Skeletal muscle cell (primary cell): ENCODE measurements around the gene HYOU1.
"Not testable (repeated sequence)": the region's sequence is repeated elsewhere in the genome, so short reads cannot be mapped to it uniquely, and the experiment has no call there.

Source experiments
- DNase-seq: peaks from one replicate; pipeline ENCODE4 v3.0.0-alpha.2; 2010; ENCODE audit warnings: low read depth
- H3K4me3 ChIP-seq: 2 replicates; pipeline ENCODE4 v1.5.1; 2011; ENCODE audit warnings: low read depth, mild to moderate bottlenecking, control low read depth, low read length, moderate library complexity

The HYOU1 gene

DNA sequence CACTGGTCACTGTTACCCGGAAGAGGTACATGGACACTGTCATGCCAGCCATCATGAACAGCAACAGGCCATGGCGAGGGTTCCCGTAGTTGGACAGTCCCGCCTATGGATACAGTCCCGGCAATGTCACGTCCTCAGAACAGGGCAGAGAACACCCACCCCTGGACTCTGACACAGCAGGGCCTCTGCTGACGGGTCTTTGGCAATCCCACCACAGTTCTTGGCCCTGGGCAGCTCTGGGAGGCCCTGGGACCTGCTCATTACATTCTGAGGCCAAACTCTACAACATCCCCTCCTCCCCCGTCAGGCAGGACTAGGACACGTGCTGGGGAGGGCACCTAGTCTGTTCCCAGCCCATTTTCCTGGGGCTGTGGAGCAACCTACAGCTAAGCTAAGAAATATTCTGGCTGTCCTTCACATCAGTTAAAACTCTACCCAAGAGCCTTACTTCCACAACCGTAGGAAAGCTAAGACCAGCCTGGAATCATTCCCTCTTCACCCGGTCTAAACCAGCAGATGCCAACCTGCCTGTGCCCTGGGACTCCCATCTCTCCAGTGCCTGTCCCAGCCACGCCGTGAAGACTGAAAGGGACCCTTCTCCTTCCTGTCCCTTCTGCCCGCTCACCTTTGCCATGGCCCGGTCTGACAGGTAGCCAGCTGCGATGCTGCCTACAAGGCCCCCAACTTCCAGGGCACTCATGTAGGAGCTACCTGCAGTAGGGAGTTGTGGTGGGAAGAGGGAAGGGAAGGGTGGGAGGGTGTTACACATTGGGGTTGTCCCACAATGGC is 30.8 kb downstream of the HYOU1 start:
- no peak overlapping the region for H3K4me3 ChIP-seq

GRCh38 chr11:119025541-119025940 is 31.5 kb downstream of the HYOU1 start:
- DNase-seq: no peak
- H3K4me3 ChIP-seq: no peak overlapping the region

More for the DNA sequence above, 30.8 kb downstream of the HYOU1 start:
- no peak for DNase-seq

- no peak for DNase-seq
These were observed 31.9 kb downstream of the HYOU1 start for GRCh38 chr11:119025099-119025473.

DNA sequence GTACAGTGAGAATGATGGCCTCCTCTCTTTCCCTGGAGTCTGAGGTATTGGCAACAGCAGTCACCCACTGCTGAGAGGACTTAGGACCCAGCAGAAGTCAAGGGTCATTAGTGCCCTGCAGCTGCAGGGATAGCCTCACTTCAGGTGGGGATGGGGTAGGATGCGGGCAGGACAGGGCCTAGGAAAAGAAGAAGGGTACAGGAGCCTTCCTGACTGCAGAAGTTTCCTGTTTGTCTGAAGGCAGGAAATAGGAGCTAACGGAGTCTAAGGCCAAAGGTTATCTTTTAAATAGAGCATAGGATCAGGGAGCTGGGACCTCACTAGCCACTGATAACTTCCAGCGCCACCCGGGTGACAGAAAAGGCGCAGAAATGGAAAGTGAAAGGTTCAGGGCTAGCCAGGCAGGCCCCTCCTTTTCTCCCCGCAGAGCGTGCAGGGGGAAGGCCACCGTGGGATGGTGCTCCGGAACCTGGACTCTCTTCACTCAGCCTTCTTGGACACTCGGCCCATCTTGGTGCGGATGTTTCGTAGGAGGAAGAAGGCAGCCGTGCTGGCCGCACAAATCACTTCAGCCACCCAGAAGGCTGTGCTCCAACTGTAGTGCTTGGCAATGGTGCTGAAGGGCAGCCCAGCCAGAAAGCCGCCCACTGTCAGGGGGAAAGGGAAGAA is 32.4 kb downstream of the HYOU1 start:
- no peak for DNase-seq
- no peak overlapping the region for H3K4me3 ChIP-seq

More at GRCh38 chr11:119025099-119025473, 31.9 kb downstream of the HYOU1 start:
- H3K4me3 ChIP-seq: no peak overlapping the region

DNA sequence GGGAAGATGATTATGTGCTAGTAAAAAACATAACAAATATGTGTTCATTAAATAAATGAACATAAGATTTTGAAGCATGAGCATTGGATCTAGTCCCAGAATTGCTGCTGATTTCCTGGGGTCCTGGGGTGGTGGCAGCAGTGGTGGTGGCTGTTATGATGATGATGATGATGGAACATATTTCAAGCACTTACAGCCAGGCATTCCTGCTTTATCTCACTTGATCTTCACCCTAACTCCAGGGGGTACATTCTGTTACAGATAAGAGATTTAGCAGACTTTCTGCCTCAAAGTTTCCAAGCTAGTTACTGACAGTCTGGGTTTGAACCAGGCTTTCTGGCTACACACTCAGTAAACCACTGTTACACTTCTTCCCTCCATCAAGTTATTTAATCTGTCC is 33.3 kb downstream of the HYOU1 start:
- DNase-seq: no peak

GRCh38 chr11:119021631-119022030 is 35.4 kb downstream of the HYOU1 start:
- no peak overlapping the region for H3K4me3 ChIP-seq
- DNase-seq: no peak

More for the DNA sequence above, 33.3 kb downstream of the HYOU1 start:
- H3K4me3 ChIP-seq: no peak overlapping the region

GRCh38 chr11:119019996-119020395 is 37.0 kb downstream of the HYOU1 start:
- DNase-seq: no peak
- peak overlapping the region; percentile 94 for H3K4me3 ChIP-seq

GRCh38 chr11:119018074-119018938 is 38.7 kb downstream of the HYOU1 start, which contains the start of the genes RPS25 and TRAPPC4:
RPS25 (minus strand) TSS chr11:119018343; CDS start chr11:119018284, 59 bp downstream.
TRAPPC4 (plus strand) TSS chr11:119018766; CDS start chr11:119018796, 30 bp downstream.
- H3K4me3 ChIP-seq: peak within 1 kb of the TSS; percentile 94

DNA sequence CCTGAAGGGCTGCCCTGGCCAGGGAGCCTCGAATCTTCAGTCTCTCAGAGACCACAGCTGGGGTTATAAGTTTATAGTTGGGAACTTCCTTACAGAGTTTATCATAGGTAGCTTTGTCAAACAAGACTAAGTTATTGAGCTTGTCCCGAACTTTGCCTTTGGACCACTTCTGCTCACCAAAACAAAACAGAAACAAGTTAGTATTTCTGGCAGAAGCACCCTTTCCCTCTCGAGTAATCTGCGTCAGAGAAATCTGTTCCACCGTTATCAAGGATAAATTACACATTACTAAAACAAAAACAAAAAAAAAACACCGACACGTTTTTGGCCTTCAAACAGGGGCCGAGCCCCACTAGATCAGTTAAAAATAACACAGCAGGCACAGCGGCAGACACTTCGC is 39.6 kb downstream of the HYOU1 start:
- not testable (repeated sequence) for DNase-seq
- H3K4me3 ChIP-seq: peak overlapping the region; percentile 94

More at GRCh38 chr11:119018074-119018938, 38.7 kb downstream of the HYOU1 start, which contains the start of the genes RPS25 and TRAPPC4:
- peak; percentile 78 for DNase-seq

DNA sequence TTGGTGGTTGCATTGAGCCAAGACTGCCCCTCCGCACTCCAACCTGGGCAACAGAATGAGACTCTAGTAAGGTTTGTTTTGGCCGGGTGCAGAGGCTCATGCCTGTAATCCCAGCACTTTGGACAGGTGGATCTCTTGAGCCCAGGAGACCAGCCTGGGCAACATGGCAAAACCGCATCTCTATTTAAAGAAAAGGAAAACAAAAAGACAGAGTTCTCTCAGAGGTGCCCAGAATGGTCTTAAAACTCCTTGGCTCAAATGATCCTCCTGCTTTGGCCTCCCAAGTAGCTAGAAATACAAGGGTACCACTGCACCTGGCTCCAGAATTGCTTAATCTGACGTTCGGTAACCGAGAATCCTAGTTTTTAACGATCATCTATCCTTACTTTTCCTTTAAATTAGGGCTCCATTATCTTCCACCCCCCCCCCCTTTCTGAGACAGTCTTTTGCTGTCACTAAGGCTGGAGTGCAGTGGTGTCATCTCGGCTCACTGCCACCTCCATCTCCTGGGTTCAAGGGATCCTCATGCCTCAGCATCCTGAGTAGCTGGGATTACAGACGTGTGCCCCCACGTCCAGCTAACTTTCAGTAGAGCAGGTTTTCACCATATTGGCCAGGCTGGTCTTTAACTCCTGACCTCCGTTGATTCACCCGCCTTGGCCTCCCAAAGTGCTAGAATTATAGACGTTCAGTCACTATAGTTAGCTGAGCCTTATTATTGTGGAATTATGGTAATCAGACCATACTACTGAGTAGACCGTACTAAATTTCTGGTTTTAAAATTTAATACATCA is 40.6 kb downstream of the HYOU1 start:
- DNase-seq: no peak
- H3K4me3 ChIP-seq: peak overlapping the region; percentile 16

DNA sequence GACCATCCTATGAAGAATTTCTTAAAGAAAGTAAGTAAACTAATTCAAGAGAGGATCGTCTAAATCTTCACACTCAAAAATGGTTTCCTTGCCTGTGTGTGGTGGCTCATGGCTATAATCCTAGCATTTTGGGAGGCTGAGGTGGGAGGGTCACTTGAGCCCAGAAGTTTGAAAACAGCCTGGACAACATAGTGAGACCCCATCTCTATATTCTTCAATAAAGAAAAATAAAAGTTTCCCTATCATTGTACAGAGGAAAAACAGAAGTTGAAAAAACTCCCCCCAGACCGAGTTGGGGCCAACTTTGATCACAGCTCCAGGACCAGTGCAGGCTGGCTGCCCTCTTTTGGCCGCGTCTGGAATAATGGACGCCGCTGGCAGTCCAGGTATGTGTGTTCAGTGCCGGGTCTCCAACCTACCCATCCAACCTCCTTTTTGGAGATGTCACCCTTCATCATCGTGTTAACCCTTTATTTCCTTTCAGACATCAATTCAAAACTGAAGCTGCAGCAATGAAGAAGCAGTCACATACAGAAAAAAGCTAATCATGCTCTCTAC is 41.9 kb downstream of the HYOU1 start:
- no peak overlapping the region for H3K4me3 ChIP-seq
- no peak for DNase-seq

GRCh38 chr11:119014209-119014924 is 42.6 kb downstream of the HYOU1 start:
- no peak for DNase-seq

DNA sequence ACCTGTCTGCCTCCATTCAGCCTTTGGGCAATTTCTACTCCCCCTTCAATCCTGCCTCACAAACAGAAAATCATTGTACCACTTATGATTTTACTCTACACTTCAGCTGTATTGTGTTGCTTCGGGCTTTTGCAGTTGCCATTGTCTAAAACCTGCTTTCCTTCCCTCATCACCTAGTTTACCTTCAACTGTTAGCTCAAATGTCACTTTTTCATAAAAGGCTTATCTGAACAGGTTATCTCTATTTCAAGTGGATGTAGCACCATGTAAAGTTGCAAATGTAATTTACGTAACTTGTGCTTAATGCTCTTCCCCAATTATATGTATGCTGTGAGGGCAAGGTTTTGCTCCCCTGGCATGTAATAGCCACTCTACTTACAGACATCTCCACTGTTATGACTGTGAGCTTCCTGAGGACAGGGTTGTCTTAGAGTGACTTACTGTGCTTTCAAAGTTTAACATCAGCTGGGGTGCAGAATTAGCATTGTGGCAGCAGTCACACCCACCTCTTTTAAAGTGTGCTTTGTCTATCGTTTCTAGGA is 44.3 kb downstream of the HYOU1 start:
- no peak overlapping the region for H3K4me3 ChIP-seq
- no peak for DNase-seq

More at GRCh38 chr11:119014209-119014924, 42.6 kb downstream of the HYOU1 start:
- no peak overlapping the region for H3K4me3 ChIP-seq

DNA sequence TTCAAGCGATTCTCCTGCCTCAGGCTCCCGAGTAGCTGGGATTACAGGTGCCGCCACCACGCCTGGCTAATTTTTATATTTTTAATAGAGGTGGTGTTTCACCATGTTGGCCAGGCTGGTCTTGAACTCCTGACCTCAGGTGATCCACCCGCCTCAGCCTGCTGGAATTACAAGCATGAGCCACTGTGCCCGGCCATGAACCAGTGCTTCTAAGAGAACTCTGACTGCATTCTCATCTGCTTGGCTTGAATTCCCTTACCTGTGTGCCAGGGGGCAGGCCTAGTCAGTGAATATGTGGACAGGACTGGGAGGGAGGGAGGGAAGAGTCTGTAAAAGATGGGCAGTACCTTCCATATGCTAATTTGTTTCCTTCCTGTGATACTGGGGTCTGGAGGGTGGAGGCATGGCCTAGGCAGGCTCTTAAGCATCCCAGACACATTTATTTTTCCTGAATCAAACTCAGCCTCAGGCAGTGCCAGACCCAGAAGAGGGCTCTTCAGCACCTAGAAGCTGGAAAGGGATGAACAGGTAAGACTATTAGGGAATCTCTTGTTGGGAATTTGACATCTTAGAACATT is 45.4 kb downstream of the HYOU1 start:
- H3K4me3 ChIP-seq: no peak overlapping the region
- DNase-seq: no peak

GRCh38 chr11:119006656-119007055 is 50.3 kb downstream of the HYOU1 start:
- no peak overlapping the region for H3K4me3 ChIP-seq
- no peak for DNase-seq

- no peak for DNase-seq
- no peak overlapping the region for H3K4me3 ChIP-seq
These were observed 56.1 kb downstream of the HYOU1 start for GRCh38 chr11:119000906-119001305.

DNA sequence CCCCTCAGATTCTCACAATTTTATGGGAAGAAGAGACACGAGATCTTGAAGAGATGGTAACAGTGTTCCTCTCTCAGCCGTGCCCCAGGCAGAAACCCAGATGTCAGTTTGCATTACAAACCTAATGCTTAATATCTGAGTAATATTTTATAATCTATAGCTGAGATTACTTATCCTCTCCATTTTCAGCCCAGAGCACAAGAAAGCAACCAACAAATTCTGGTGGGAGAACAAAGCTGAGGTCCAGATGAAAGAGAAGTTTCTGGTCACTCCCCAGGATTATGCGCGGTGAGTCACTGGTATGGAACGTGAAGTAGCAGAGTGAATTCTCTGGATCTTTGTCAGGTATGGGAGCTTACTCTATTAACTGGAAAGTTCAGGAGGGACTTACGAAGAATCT is 58.2 kb downstream of the HYOU1 start:
- DNase-seq: no peak
- peak overlapping the region; percentile 82 for H3K4me3 ChIP-seq
